SK-N-MC (cell line): ENCODE measurements around the gene CPLX1.

Experiments used
- EZH2 ChIP-seq: fragments of 200-600 bp; sonication (generic); IDR thresholded peaks from one replicate; pipeline ENCODE4 v1.6.1; 2017; ENCODE audit warnings: antibody characterized with exemption
- FOXP2 ChIP-seq: optimal IDR thresholded peaks from 2 replicates; pipeline ENCODE3; 2011; ENCODE audit warnings: mild to moderate bottlenecking, moderate library complexity; ENCODE audit not compliant: insufficient read depth; ENCODE audit errors: extremely low read length, control extremely low read depth
- POLR2AphosphoS5 ChIP-seq: IDR thresholded peaks from 2 replicates; pipeline ENCODE4 v1.6.1; 2012; ENCODE audit warnings: mild to moderate bottlenecking, low read depth, low read length, borderline replicate concordance

- no peak for TF ChIP-seq POLR2AphosphoS5
- no peak for TF ChIP-seq EZH2
- TF ChIP-seq FOXP2 = no peak
Measured at GRCh38 chr4:813900-814299, 12.0 kb downstream of the CPLX1 start.
